Measurements from ENCODE around the gene FBXL16. TPM values are rescaled to one million over a fixed set of nuclear protein-coding genes. Genes with fewer than 3 reads are reported as not detected.

The FBXL16 gene
- total RNA-seq, 1 experiment from 2014 or later = 22.2 TPM

- H3K9me2 ChIP-seq (ENCODE audit: insufficient read depth) = no peaks in the 10 kb centered on the region
- no peak overlapping the region for H3K27ac ChIP-seq
- no peak for DNase-seq
- no peaks in the 10 kb centered on the region for H3K27me3 ChIP-seq (ENCODE audit: insufficient read depth, low read depth)
- H2AFZ ChIP-seq = no peak overlapping the region
- H4K20me1 ChIP-seq (ENCODE audit: insufficient read depth) = no peaks in the 10 kb centered on the region; the same call in 1 of the 2 replicates
- H3K79me2 ChIP-seq (ENCODE audit: low read depth) = peaks cover 21% of the 10 kb centered on the region
- no peaks in the 10 kb centered on the region for H3K9me3 ChIP-seq (ENCODE audit: insufficient read depth, low read depth)
- H3K36me3 ChIP-seq (ENCODE audit: low read depth) = no peaks in the 10 kb centered on the region
- no TSS peak for BruUV-seq (replicated peaks)
- intact Hi-C loops (cut with micrococcal nuclease; ENCODE audit: unreplicated experiment) = loop anchor here (1.0 to 5.0 kb wide), 2 partner anchors 8 to 42 kb away; no protein-coding TSS in a partner anchor
- TF ChIP-seq CTCF (conservative IDR thresholded peaks at IDR 0.05) = no peak
- no peak for TF ChIP-seq EZH2 (IDR thresholded peaks at IDR 0.05; ENCODE audit: low read depth)
- peaks cover 9% of the 10 kb centered on the region; the same call in 1 of the 2 replicates for H3K4me1 ChIP-seq (replicated peaks; ENCODE audit: insufficient read depth)
- peak overlapping the region; percentile 96; the same call in 1 of the 2 replicates for H3K4me2 ChIP-seq
- ChIA-PET CTCF (no interaction called here), POLR2A (ENCODE audit: unreplicated experiment) (no interaction called here)
- peaks cover 16% of the 10 kb centered on the region; the same call in 1 of the 2 replicates for H3F3A ChIP-seq (ENCODE audit: insufficient read depth, low read depth)
- H3K4me3 ChIP-seq = no peak overlapping the region
Observed at GRCh38 chr16:669666-670065, 35.9 kb downstream of the FBXL16 start.

- no peak for DNase-seq
- CTCF ChIA-PET = interaction anchor here (0.5 kb wide), 1 partner anchor 272 kb away, joined by 6 read pairs; the partner anchor contains the start of gene NME4
Observed at GRCh38 chr16:668519-669171, 37.0 kb downstream of the FBXL16 start.

More at GRCh38 chr16:668519-669171, 37.0 kb downstream of the FBXL16 start:
- Histone ChIP-seq H3K4me2 (peak overlapping the region; percentile 96), H3K27me3 (ENCODE audit: insufficient read depth, low read depth) (no peaks in the 10 kb centered on the region), H4K20me1 (ENCODE audit: insufficient read depth) (no peaks in the 10 kb centered on the region; the same call in 1 of the 2 replicates), H3K79me2 (ENCODE audit: low read depth) (peaks cover 21% of the 10 kb centered on the region), H3K36me3 (ENCODE audit: low read depth) (no peaks in the 10 kb centered on the region), H3K4me1 (replicated peaks; ENCODE audit: insufficient read depth) (peaks cover 9% of the 10 kb centered on the region; the same call in 1 of the 2 replicates), H2AFZ (peak overlapping the region; percentile 85), H3F3A (ENCODE audit: insufficient read depth, low read depth) (peaks cover 16% of the 10 kb centered on the region; the same call in 1 of the 2 replicates), H3K9me3 (ENCODE audit: insufficient read depth, low read depth) (no peaks in the 10 kb centered on the region), H3K27ac (no peak overlapping the region), H3K4me3 (peak overlapping the region; percentile 88), H3K9me2 (ENCODE audit: insufficient read depth) (no peaks in the 10 kb centered on the region)
- intact Hi-C loops (cut with micrococcal nuclease; ENCODE audit: unreplicated experiment) = loop anchor here (1.0 to 5.0 kb wide), 2 partner anchors 9 to 41 kb away; no protein-coding TSS in a partner anchor
- POLR2A ChIA-PET (ENCODE audit: unreplicated experiment) = interaction anchor here (0.6 kb wide), 1 partner anchor 12 kb away, joined by 5 read pairs; no protein-coding TSS in a partner anchor
- no TSS peak for BruUV-seq (replicated peaks)
- TF ChIP-seq EZH2 (IDR thresholded peaks at IDR 0.05; ENCODE audit: low read depth) = no peak
- no peak for TF ChIP-seq CTCF (conservative IDR thresholded peaks at IDR 0.05)

Data from PC-9 (cell line).